Measurements from ENCODE around the gene PDE8B.

The PDE8B gene

DNA sequence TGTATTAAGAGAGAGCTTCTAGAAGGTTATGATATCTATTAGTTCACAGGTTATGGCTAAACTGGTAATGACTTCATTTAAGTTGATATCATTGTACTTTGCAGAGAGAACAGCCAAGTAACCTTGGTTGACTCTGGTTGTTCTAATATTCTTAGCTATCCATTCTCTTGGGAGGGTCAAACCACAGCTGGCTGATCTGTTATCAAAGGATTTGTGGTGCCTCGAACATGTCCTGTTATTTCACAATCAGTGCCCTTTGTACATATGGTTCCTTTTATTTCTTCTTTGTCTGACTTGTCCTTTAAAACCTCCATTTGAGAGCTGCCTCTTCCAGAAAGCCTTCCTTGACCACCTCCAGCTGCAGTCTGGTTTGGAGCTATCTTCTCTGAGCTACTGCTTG lies 61.7 kb downstream of the PDE8B start:
- TF ChIP-seq ZNF565 (CRISPR knock-in tag; conservative IDR thresholded peaks at IDR 0.05; ENCODE audit: low read depth) (no peak), ISL1 (CRISPR knock-in tag; IDR thresholded peaks at IDR 0.05) (no peak), ZFP30 (CRISPR knock-in tag; IDR thresholded peaks at IDR 0.05) (no peak), ZNF70 (CRISPR knock-in tag; IDR thresholded peaks at IDR 0.05) (no peak), ZFP3 (CRISPR knock-in tag; IDR thresholded peaks at IDR 0.05) (no peak), ZC3H10 (CRISPR knock-in tag; IDR thresholded peaks at IDR 0.05) (no peak), ZNF8 (CRISPR knock-in tag; IDR thresholded peaks at IDR 0.05) (no peak), RARB (CRISPR knock-in tag; IDR thresholded peaks at IDR 0.05) (no peak)
- TF ChIP-seq, protein P1, sequence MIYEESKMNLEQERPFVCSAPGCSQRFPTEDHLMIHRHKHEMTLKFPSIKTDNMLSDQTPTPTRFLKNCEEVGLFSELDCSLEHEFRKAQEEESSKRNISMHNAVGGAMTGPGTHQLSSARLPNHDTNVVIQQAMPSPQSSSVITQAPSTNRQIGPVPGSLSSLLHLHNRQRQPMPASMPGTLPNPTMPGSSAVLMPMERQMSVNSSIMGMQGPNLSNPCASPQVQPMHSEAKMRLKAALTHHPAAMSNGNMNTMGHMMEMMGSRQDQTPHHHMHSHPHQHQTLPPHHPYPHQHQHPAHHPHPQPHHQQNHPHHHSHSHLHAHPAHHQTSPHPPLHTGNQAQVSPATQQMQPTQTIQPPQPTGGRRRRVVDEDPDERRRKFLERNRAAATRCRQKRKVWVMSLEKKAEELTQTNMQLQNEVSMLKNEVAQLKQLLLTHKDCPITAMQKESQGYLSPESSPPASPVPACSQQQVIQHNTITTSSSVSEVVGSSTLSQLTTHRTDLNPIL (CRISPR knock-in tag; IDR thresholded peaks at IDR 0.05; ENCODE audit: low read depth) = no peak
- TF ChIP-seq, protein P2, sequence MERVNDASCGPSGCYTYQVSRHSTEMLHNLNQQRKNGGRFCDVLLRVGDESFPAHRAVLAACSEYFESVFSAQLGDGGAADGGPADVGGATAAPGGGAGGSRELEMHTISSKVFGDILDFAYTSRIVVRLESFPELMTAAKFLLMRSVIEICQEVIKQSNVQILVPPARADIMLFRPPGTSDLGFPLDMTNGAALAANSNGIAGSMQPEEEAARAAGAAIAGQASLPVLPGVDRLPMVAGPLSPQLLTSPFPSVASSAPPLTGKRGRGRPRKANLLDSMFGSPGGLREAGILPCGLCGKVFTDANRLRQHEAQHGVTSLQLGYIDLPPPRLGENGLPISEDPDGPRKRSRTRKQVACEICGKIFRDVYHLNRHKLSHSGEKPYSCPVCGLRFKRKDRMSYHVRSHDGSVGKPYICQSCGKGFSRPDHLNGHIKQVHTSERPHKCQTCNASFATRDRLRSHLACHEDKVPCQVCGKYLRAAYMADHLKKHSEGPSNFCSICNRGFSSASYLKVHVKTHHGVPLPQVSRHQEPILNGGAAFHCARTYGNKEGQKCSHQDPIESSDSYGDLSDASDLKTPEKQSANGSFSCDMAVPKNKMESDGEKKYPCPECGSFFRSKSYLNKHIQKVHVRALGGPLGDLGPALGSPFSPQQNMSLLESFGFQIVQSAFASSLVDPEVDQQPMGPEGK (CRISPR knock-in tag; IDR thresholded peaks at IDR 0.05; ENCODE audit: borderline replicate concordance) = no peak

DNA sequence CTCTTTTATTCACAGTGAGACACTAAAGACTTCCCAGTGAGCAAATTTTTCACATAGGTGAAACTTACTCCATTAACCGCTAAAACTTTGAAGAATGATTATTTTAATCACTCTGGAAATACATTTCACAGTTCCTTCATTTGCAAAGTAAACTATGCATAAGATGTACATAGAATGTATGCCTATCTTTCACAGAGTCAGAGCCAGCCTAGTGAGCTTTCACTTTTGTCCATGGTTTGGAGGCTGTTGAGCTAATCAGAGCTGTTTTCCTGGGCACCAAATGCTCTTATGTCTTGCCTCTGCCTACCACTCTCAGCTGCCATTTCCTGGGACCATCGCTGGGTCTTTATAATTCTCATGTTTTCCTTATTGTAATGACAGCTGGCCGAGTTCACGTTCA lies 67.3 kb downstream of the PDE8B start:
- TF ChIP-seq CSDC2 (CRISPR knock-in tag; IDR thresholded peaks at IDR 0.05) (no peak), ZFP30 (CRISPR knock-in tag; IDR thresholded peaks at IDR 0.05) (no peak), ZNF8 (CRISPR knock-in tag; IDR thresholded peaks at IDR 0.05) (no peak), ZNF565 (CRISPR knock-in tag; conservative IDR thresholded peaks at IDR 0.05; ENCODE audit: low read depth) (no peak), ISL1 (CRISPR knock-in tag; IDR thresholded peaks at IDR 0.05) (no peak), ZC3H10 (CRISPR knock-in tag; IDR thresholded peaks at IDR 0.05) (no peak), TCF4 (CRISPR knock-in tag; IDR thresholded peaks at IDR 0.05; ENCODE audit: borderline replicate concordance) (no peak), ARNTL (CRISPR knock-in tag; IDR thresholded peaks at IDR 0.05; ENCODE audit: borderline replicate concordance, low read depth) (no peak), RARB (CRISPR knock-in tag; IDR thresholded peaks at IDR 0.05) (no peak), TOX (CRISPR knock-in tag; IDR thresholded peaks at IDR 0.05; ENCODE audit: borderline replicate concordance) (no peak), ZNF70 (CRISPR knock-in tag; IDR thresholded peaks at IDR 0.05) (no peak), PPARA (CRISPR knock-in tag; IDR thresholded peaks at IDR 0.05; ENCODE audit: borderline replicate concordance) (no peak), GLIS3 (CRISPR knock-in tag; IDR thresholded peaks at IDR 0.05) (no peak)
- TF ChIP-seq, protein P2 (CRISPR knock-in tag; IDR thresholded peaks at IDR 0.05; ENCODE audit: borderline replicate concordance) = no peak
- TF ChIP-seq, protein P3, sequence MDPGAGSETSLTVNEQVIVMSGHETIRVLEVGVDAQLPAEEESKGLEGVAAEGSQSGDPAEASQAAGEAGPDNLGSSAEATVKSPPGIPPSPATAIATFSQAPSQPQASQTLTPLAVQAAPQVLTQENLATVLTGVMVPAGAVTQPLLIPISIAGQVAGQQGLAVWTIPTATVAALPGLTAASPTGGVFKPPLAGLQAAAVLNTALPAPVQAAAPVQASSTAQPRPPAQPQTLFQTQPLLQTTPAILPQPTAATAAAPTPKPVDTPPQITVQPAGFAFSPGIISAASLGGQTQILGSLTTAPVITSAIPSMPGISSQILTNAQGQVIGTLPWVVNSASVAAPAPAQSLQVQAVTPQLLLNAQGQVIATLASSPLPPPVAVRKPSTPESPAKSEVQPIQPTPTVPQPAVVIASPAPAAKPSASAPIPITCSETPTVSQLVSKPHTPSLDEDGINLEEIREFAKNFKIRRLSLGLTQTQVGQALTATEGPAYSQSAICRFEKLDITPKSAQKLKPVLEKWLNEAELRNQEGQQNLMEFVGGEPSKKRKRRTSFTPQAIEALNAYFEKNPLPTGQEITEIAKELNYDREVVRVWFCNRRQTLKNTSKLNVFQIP (CRISPR knock-in tag; IDR thresholded peaks at IDR 0.05; ENCODE audit: borderline replicate concordance, low read depth) = no peak
- ATAC-seq = no peak

More for the DNA sequence above, 61.7 kb downstream of the PDE8B start:
- no peak for ATAC-seq

DNA sequence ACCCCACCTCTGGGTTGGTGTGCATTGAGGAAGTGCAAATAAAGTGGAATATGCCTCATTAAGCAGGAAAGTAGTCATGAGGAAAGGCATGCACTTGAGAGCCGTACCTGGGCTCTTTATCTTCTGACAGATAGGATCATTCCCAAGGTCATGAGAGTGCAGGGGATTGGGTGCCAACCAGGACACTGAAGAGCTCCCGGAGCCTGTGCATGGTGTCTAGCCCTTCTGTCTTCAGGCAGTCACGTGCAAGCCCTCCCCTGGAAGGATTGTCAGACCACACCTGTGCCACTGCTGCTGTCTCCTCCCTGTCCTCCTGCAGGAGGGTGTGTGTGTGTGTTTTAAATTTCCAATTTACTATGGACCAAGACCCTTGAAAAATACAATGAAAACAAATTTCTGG lies 69.6 kb downstream of the PDE8B start:
- TF ChIP-seq ISL1 (CRISPR knock-in tag; IDR thresholded peaks at IDR 0.05) = no peak
- no peak for TF ChIP-seq ZC3H10 (CRISPR knock-in tag; IDR thresholded peaks at IDR 0.05)
- TF ChIP-seq TCF4 (CRISPR knock-in tag; IDR thresholded peaks at IDR 0.05; ENCODE audit: borderline replicate concordance) = no peak
- ATAC-seq = no peak

DNA sequence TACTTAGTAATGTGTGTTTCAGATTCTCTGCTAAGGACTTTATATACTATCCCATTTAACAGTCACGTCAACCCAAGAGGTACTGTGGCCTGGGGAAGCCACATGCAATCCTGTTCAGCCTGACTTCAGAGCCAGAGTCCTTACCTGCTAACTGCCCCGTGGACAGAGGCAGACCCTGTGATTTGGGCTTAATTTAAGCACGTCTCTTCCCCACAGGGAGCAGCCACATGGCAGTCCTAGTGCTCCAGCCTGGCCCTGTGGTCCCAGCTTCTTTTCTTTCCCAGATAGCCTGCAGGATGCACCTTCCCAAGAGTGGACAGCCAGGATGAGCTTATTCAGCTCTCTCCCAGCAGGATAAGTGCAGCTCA lies 71.5 kb downstream of the PDE8B start:
- no peak for TF ChIP-seq PPARA (CRISPR knock-in tag; IDR thresholded peaks at IDR 0.05; ENCODE audit: borderline replicate concordance)
- TF ChIP-seq ZC3H10 (CRISPR knock-in tag; IDR thresholded peaks at IDR 0.05) = no peak
- TF ChIP-seq ISL1 (CRISPR knock-in tag; IDR thresholded peaks at IDR 0.05) = no peak
- no peak for TF ChIP-seq ARNTL (CRISPR knock-in tag; IDR thresholded peaks at IDR 0.05; ENCODE audit: borderline replicate concordance, low read depth)
- no peak for TF ChIP-seq TOX (CRISPR knock-in tag; IDR thresholded peaks at IDR 0.05; ENCODE audit: borderline replicate concordance)
- ATAC-seq = no peak

DNA sequence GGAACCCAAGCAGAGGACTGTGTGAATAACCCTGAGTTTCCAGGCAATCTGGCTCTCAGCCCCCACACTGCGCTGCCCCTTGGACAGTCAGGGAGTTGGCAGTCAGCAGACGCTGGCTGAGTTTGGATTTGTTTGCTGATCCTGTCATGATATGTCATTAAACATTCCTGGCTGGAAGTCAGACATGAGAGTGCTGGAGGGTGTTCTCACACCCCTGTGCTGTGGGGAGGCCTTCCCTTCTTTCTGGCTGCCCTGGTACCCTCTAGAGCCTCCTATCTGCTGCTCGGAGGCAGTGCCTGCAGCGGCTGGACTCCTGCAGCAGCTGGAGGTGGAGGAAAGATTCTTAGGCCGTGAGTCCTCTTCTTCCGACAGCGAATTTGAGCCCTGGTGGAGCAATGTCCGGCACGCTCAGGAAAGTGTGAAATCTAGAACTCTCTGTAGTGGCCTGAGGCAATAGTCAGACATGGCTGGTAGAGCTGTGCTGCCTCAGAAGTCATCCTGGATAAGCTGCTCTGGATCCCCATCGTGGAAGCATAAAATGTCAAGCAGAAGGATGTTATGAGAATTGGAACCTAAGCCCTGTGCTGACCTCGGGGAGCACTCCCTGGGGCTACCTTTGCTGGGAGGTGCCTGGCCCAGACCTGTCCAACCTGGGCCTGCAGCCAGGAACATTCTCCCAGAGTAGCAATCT lies 72.0 kb downstream of the PDE8B start:
- peak; percentile 20; the same call in 2 of the 3 replicates for ATAC-seq
- TF ChIP-seq SNAI2 (CRISPR knock-in tag; IDR thresholded peaks at IDR 0.05) = no peak
- TF ChIP-seq OSR1 (CRISPR knock-in tag; IDR thresholded peaks at IDR 0.05) = no peak
- TF ChIP-seq, protein P1 (CRISPR knock-in tag; IDR thresholded peaks at IDR 0.05; ENCODE audit: low read depth) = no peak
- TF ChIP-seq, protein P4, sequence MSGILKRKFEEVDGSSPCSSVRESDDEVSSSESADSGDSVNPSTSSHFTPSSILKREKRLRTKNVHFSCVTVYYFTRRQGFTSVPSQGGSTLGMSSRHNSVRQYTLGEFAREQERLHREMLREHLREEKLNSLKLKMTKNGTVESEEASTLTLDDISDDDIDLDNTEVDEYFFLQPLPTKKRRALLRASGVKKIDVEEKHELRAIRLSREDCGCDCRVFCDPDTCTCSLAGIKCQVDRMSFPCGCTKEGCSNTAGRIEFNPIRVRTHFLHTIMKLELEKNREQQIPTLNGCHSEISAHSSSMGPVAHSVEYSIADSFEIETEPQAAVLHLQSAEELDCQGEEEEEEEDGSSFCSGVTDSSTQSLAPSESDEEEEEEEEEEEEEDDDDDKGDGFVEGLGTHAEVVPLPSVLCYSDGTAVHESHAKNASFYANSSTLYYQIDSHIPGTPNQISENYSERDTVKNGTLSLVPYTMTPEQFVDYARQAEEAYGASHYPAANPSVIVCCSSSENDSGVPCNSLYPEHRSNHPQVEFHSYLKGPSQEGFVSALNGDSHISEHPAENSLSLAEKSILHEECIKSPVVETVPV (CRISPR knock-in tag; IDR thresholded peaks at IDR 0.05) = no peak
- TF ChIP-seq TOX (CRISPR knock-in tag; IDR thresholded peaks at IDR 0.05; ENCODE audit: borderline replicate concordance) = no peak
- no peak for TF ChIP-seq GLIS3 (CRISPR knock-in tag; IDR thresholded peaks at IDR 0.05)
- no peak for TF ChIP-seq ARNTL (CRISPR knock-in tag; IDR thresholded peaks at IDR 0.05; ENCODE audit: borderline replicate concordance, low read depth)
- TF ChIP-seq TCF4 (CRISPR knock-in tag; IDR thresholded peaks at IDR 0.05; ENCODE audit: borderline replicate concordance) = no peak
- TF ChIP-seq, protein P2 (CRISPR knock-in tag; IDR thresholded peaks at IDR 0.05; ENCODE audit: borderline replicate concordance) = no peak
- TF ChIP-seq ZNF8 (CRISPR knock-in tag; IDR thresholded peaks at IDR 0.05) = no peak
